Measurements from ENCODE around the gene ZNF22. TPM values are rescaled to one million over a fixed set of nuclear protein-coding genes. Genes with fewer than 3 reads are reported as not detected.

The ZNF22 gene
- total and polyA plus RNA-seq, 9 donors: 44.3 to 57.8 (median 49.9) TPM

DNA sequence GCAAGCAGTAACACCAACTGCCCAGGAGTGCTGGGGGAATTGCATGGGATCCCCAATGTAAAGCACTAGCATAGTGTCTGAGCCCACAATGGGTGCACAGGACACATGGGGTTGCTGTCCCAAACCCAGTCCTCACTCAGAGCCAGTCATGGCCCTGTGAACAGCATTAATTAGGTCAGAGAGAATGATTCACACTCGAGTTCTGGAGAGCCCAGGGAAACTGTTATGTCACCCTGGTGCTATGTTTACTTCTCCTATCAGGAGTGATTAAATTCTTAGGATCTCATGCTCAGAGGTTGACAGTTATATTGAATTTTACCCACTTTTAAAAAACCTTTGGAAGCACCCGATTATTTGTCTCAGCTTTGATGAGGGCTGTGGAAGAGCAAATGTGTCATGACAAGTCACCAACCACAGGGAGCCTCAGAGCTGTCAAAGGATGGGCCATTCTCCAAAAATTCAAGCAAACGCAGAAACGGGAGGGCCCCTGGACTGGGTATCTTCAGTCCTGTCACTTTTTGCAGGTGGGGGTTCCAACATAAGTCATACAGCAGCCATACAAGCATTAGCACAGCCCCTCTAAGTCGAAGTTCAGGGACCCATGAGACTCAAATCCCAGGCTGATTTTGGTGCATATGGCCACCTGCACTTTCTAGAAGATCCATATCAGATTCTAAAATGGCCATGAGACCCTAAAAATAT is 42.4 kb upstream of the ZNF22 start:
- WGBS (ENCODE audit: insufficient coverage): 17% methylated on average over 2 of the region's 5 CpGs
- Histone ChIP-seq H3K9me3 (replicated peaks; ENCODE audit: control insufficient read depth, low read depth, low read length) (peaks cover 3% of the 10 kb centered on the region), H3K4me3 (ENCODE audit: low read length) (peak overlapping the region; percentile 92), H3K27ac (ENCODE audit: low read length) (peak overlapping the region; percentile 88), H3K4me1 (ENCODE audit: control insufficient read depth, insufficient read depth, low read length) (peaks cover 55% of the 10 kb centered on the region), H3K36me3 (ENCODE audit: control insufficient read depth, insufficient read depth, low read length) (peaks cover 19% of the 10 kb centered on the region), H3K27me3 (ENCODE audit: control insufficient read depth, insufficient read depth, low read length) (no peaks in the 10 kb centered on the region)
- peak; percentile 19 for DNase-seq

DNA sequence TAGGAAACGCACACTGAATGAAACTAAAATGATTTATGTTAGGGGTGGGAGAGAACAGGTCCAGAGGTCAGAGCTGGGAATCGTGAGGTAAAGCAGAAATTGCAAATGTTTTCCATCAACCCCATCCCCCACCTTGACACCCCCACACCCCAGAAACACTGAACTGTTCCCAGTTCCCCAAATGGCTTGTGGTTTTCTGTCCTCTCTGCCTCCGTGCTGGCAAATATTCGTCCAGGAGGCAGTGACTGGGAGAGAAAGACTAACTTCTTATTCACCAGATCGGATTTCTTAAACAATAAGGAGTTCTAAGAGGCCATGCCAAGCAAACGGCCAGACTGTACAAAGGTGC is 41.9 kb upstream of the ZNF22 start:
- H3K36me3 ChIP-seq (ENCODE audit: control insufficient read depth, insufficient read depth, low read length): peaks cover 17% of the 10 kb centered on the region
- H3K27ac ChIP-seq (ENCODE audit: low read length): peak overlapping the region; percentile 88
- WGBS (ENCODE audit: insufficient coverage): 0% methylated on average over 4 of the region's 6 CpGs
- H3K9me3 ChIP-seq (replicated peaks; ENCODE audit: control insufficient read depth, low read depth, low read length): peaks cover 3% of the 10 kb centered on the region
- H3K27me3 ChIP-seq (ENCODE audit: control insufficient read depth, insufficient read depth, low read length): no peaks in the 10 kb centered on the region
- peaks cover 60% of the 10 kb centered on the region for H3K4me1 ChIP-seq (ENCODE audit: control insufficient read depth, insufficient read depth, low read length)
- no peak for DNase-seq
- peak overlapping the region; percentile 92 for H3K4me3 ChIP-seq (ENCODE audit: low read length)

DNA sequence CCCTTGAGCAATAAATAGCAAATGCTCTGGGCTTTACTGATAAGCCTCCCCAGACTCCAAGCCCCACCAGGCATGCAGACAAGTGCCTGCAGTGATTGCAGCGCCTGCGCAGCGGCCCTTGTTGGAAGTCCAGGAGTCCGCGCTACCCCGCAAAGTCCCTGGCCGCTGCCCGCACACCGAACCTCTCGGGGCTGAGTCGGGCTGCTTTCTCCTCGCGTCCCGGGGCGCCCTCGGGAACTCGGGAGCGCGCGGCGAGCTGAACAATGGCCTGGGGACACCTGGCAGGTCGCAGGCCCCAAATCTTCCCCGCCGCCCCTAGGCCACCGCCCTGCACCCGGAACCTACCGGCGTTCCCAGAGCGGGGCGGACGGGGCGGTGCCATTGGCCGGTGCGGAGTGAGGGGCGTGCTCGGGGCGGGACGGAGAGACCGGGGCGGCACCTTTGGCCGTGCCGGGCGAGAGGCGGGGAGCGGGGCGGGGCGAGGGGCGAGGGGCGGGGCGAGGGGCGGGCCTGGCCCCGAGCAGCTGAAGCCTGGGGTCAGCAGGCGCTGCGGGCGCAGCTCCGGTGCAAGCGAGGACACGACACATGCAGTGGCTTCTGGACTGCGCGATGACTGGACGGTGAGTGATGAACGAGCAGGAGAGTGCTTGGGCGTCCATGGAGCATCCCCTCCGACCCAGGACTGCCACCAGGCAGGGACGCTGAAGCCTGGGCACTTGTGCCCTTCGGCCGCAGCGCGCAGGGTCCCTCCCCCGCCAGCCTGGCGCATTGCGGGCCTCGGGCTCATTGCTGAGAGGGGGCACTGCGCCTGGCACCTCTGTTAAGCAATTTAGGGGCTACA is 41.3 kb upstream of the ZNF22 start, which contains the start of gene RASSF4:
Gene RASSF4 (plus strand): TSS at position 556 of the 841 bp plus-strand sequence. CDS start 10,401 bp downstream, outside the sequence.
- peaks cover 16% of the 10 kb centered on the region for H3K36me3 ChIP-seq (ENCODE audit: control insufficient read depth, insufficient read depth, low read length)
- peak within 1 kb of the TSS; percentile 88 for H3K27ac ChIP-seq (ENCODE audit: low read length)
- no peaks in the 10 kb centered on the region for H3K27me3 ChIP-seq (ENCODE audit: control insufficient read depth, insufficient read depth, low read length)
- H3K4me3 ChIP-seq (ENCODE audit: low read length): peak within 1 kb of the TSS; percentile 92
- peak; percentile 92 for DNase-seq
- peaks cover 3% of the 10 kb centered on the region for H3K9me3 ChIP-seq (replicated peaks; ENCODE audit: control insufficient read depth, low read depth, low read length)
- WGBS (ENCODE audit: insufficient coverage): under 1% methylated on average over 72 of the region's 74 CpGs
- H3K4me1 ChIP-seq (ENCODE audit: control insufficient read depth, insufficient read depth, low read length): peaks cover 66% of the 10 kb centered on the region

DNA sequence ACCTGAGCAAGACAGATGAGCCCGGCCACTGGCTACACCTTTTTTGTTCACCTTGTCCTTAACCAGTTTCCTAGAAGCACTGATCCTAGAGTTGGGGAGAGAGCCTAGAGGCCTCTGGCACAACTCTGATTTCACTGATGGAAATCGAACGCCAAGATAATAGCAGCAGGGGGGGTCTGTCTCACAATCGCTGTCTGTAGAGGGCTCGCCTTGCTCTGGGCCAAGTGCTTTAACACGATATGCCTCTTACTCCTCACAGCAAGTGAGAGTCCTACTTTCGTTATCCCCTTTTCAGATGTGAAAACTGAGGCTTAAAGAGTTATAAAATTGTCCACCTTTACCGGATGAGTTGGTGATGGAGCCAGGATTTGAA is 40.6 kb upstream of the ZNF22 start:
- Histone ChIP-seq H3K4me1 (ENCODE audit: control insufficient read depth, insufficient read depth, low read length) (peaks cover 72% of the 10 kb centered on the region), H3K27me3 (ENCODE audit: control insufficient read depth, insufficient read depth, low read length) (no peaks in the 10 kb centered on the region)

DNA sequence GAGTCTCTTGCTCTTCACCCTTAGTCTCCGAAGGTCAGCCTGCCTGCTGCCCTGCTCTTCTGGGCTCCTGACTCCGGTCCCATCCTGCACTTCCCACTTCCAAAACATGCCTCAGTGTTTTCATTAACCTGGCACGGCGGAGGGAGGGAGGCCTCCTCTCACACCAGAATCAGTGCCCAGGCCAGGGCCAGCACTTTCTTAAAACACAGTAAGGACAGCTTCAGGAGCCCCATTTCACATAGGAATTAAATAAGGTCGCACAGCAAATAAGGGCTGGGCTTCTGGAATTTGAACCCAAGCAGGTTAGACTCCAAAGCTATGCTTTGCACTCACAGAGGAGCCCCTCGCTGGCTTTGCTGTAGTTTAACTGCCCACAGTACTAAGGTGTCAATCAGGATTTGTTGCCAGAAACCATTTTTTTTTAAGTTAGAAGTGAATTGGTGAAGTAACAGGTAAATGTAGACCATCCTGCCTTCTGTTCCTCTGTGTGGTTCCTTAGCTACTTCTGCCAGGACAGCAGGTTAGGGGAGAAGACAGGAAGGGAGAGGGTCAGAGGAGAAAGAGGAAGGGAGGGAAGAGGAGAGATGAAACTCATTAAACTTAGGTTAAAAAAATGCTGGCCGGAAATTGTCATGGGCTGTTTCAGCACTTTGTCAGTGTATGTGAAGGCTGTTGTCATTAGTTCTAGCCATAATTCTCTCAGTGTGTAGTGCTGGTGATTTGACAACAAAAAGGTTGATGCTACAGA is 40.1 kb upstream of the ZNF22 start:
- peaks cover 3% of the 10 kb centered on the region for H3K9me3 ChIP-seq (replicated peaks; ENCODE audit: control insufficient read depth, low read depth, low read length)
- H3K27ac ChIP-seq (ENCODE audit: low read length): peak overlapping the region; percentile 83
- peaks cover 77% of the 10 kb centered on the region for H3K4me1 ChIP-seq (ENCODE audit: control insufficient read depth, insufficient read depth, low read length)
- H3K4me3 ChIP-seq (ENCODE audit: low read length): peak overlapping the region; percentile 66
- peaks cover 15% of the 10 kb centered on the region for H3K36me3 ChIP-seq (ENCODE audit: control insufficient read depth, insufficient read depth, low read length)
- 70% methylated on average over 4 of the region's 7 CpGs for WGBS (ENCODE audit: insufficient coverage)
- DNase-seq: peak; percentile 21
- no peaks in the 10 kb centered on the region for H3K27me3 ChIP-seq (ENCODE audit: control insufficient read depth, insufficient read depth, low read length)

More for the DNA sequence above, 40.6 kb upstream of the ZNF22 start:
- DNase-seq: peak; percentile 26
- Histone ChIP-seq H3K36me3 (ENCODE audit: control insufficient read depth, insufficient read depth, low read length) (peaks cover 16% of the 10 kb centered on the region), H3K4me3 (ENCODE audit: low read length) (peak overlapping the region; percentile 66), H3K27ac (ENCODE audit: low read length) (peak overlapping the region; percentile 83), H3K9me3 (replicated peaks; ENCODE audit: control insufficient read depth, low read depth, low read length) (peaks cover 3% of the 10 kb centered on the region)
- WGBS (ENCODE audit: insufficient coverage): 43% methylated on average over 5 of the region's 8 CpGs

DNA sequence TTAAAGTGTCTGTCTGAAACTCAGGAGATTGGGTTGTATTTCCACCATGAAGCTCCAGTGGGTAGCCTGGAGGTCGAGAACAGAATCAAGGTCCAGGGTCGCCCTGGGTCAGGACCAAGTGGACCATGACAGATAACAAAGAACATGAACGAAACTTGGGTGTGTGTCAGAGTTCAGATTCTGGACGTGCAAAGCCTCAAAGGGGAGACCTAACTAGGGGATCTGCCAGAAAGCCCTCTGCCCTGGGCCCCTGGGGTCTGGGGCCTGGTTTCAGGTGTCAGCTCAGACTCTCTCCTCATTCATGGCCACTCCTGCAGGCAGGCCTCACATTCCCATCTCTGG is 39.5 kb upstream of the ZNF22 start:
- Histone ChIP-seq H3K9me3 (replicated peaks; ENCODE audit: control insufficient read depth, low read depth, low read length) (peaks cover 3% of the 10 kb centered on the region), H3K27me3 (ENCODE audit: control insufficient read depth, insufficient read depth, low read length) (no peaks in the 10 kb centered on the region), H3K36me3 (ENCODE audit: control insufficient read depth, insufficient read depth, low read length) (peaks cover 12% of the 10 kb centered on the region), H3K27ac (ENCODE audit: low read length) (no peak overlapping the region), H3K4me1 (ENCODE audit: control insufficient read depth, insufficient read depth, low read length) (peaks cover 80% of the 10 kb centered on the region), H3K4me3 (ENCODE audit: low read length) (peak overlapping the region; percentile 66)
- 69% methylated on average over 4 of the region's 4 CpGs for WGBS (ENCODE audit: insufficient coverage)
- peak; percentile 4 for DNase-seq

DNA sequence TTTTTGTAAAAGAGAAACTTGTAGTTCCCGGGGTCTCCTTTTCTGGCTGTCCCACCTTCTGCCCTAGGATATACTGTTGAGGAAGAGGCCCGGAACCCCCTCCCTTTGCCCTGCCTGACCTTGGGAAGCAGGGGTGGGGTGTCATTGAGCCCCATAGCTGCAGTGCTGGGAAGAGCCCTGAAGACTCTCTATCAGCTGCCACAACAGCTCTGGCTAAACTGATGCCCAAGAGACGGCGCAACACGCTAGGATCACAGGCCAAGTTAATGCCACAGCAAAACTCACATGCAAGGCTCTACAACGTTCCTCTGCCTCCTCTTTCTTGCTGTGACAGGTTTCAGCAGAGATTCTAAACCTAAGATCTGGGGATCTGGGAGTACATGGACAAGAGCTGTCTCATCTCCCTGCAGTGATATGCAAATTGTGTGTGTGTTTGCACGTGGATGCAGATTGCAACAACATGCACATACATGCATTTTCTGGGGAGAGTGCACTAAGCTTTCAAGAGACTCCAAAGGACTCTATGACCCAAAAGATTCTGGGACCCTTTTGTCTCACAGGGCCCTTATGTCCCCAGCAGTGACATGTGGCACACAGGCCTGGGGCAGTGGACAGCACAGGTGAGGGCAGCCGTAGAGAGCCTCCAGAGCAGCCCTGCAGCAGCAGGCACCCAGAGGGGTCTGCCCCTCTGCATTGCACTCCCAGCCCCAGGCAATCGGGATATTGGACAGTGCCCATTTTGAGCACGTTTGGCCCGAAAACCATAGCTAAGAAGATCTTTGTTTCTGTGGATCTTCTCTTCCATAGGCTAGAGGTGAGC is 38.6 kb upstream of the ZNF22 start:
- Histone ChIP-seq H3K4me3 (ENCODE audit: low read length) (peak overlapping the region; percentile 66), H3K9me3 (replicated peaks; ENCODE audit: control insufficient read depth, low read depth, low read length) (no peaks in the 10 kb centered on the region), H3K4me1 (ENCODE audit: control insufficient read depth, insufficient read depth, low read length) (peaks cover 88% of the 10 kb centered on the region), H3K27ac (ENCODE audit: low read length) (peak overlapping the region; percentile 93), H3K36me3 (ENCODE audit: control insufficient read depth, insufficient read depth, low read length) (peaks cover 6% of the 10 kb centered on the region), H3K27me3 (ENCODE audit: control insufficient read depth, insufficient read depth, low read length) (no peaks in the 10 kb centered on the region)
- 85% methylated on average over 6 of the region's 11 CpGs for whole genome bisulfite sequencing (ENCODE audit: insufficient coverage)
- peak; percentile 9 for DNase-seq

DNA sequence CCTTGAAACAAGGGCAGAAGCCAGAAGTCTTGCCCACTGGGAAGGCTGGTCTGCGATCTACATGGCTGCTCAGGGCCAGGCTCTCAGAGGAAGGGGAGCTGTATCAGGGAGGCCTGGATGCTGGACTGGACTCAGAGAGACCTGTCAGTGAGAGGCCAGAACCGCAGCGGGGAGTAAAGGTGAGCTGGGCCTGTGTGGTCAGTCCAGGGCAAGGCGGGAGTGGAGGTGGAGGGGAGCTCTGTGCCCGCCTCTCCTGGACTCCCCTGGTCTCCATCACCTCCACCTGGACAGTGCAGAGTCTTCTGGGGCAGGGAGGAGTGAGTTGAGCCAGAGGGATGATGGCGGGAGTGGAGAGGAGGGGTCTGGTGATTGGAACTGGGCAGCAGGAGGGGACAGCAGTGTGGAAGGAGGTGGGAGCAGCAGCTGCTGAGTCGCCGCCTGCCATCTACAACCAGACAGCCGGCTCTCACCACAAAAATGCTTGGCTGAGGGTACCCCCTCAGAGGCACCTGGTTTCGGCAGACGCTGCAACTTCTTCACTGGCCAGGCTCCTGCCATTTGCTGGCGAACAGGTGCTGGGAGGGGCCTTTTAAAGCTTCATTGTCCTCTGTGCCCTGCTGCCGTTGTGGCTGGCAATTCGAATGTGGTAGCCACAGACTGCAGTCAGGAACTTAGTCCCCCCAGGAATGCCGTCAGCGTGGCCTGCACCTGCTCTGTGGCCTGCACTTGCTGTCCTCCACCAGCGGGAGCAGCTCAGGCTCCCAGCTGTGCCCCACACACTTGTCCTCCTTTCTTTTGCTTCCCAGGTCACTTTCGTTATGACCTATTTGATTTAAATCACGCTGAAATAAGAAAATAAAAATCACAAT is 37.6 kb upstream of the ZNF22 start:
- Histone ChIP-seq H3K36me3 (ENCODE audit: control insufficient read depth, insufficient read depth, low read length) (peaks cover 6% of the 10 kb centered on the region), H3K4me3 (ENCODE audit: low read length) (no peak overlapping the region), H3K4me1 (ENCODE audit: control insufficient read depth, insufficient read depth, low read length) (peaks cover 91% of the 10 kb centered on the region), H3K9me3 (replicated peaks; ENCODE audit: control insufficient read depth, low read depth, low read length) (no peaks in the 10 kb centered on the region), H3K27ac (ENCODE audit: low read length) (peak overlapping the region; percentile 93), H3K27me3 (ENCODE audit: control insufficient read depth, insufficient read depth, low read length) (no peaks in the 10 kb centered on the region)
- peak; percentile 84 for DNase-seq
- WGBS (ENCODE audit: insufficient coverage): 75% methylated on average over 12 of the region's 19 CpGs
